K562 (cell line): Measurements from ENCODE around the gene MB21D2.

Experiments used
- CTCF ChIP-seq, 3 experiments: IDR thresholded peaks in 2 of 3; conservative IDR thresholded peaks in 1 of 3; 2 replicates each; pipeline ENCODE4 v1.5.1; 2011 to 2012; ENCODE audit warnings: low read length in 3 of 3, mild to moderate bottlenecking in 3 of 3, control low read depth in 2 of 3, improper control_type of control experiment in 1 of 3, inconsistent platforms in 1 of 3, low read depth in 1 of 3, mixed read lengths in 1 of 3, moderate library complexity in 1 of 3; ENCODE audit not compliant: insufficient read depth in 2 of 3
- LEF1 ChIP-seq: fragments of 450-650 bp; IDR thresholded peaks from 2 replicates; pipeline ENCODE4 v1.6.1; 2016; ENCODE audit warnings: mild to moderate bottlenecking
- POLR2AphosphoS5 ChIP-seq: IDR thresholded peaks from 2 replicates; pipeline ENCODE4 v1.6.1; 2011; ENCODE audit warnings: mild to moderate bottlenecking, low read depth, low read length, moderate library complexity; ENCODE audit not compliant: control insufficient read depth, insufficient read depth
- ZNF121 ChIP-seq: sonication (generic); formaldehyde crosslinking; conservative IDR thresholded peaks from 2 replicates; pipeline ENCODE4 v1.8.0; 2022; ENCODE audit warnings: missing genetic modification reagents

GRCh38 chr3:192896208-192896607 is 21.4 kb downstream of the MB21D2 start:
- TF ChIP-seq ZNF121: no peak
- no peak for TF ChIP-seq CTCF (IDR thresholded peaks at IDR 0.05 in 2 of 3, conservative IDR thresholded peaks at IDR 0.05 in 1 of 3; ENCODE audit: insufficient read depth in 2 of 3, low read depth in 1 of 3, low read length in 3 of 3)
- no peak for TF ChIP-seq POLR2AphosphoS5
- TF ChIP-seq LEF1: no peak
